Neural cell (in vitro differentiated cells): Measurements from ENCODE around the gene RAD9A.

Experiments
- EP300 ChIP-seq: fragments of 450-650 bp; conservative IDR thresholded peaks from 2 replicates; pipeline ENCODE4 v1.6.1; 2014; ENCODE audit warnings: antibody characterized with exemption, mild to moderate bottlenecking, moderate library complexity; ENCODE audit not compliant: poor library complexity, severe bottlenecking
- EZH2 ChIP-seq: fragments of 200-600, 300-800 bp; shearing (Covaris generic), sonication (generic); IDR thresholded peaks from 2 replicates; pipeline ENCODE4 v1.6.1; 2014; ENCODE audit warnings: antibody characterized with exemption, low read length, borderline replicate concordance, mild to moderate bottlenecking; ENCODE audit not compliant: insufficient read depth, poor library complexity, severe bottlenecking
- MXI1 ChIP-seq: fragments of 450-650 bp; conservative IDR thresholded peaks from 2 replicates; pipeline ENCODE4 v1.6.1; 2014; ENCODE audit warnings: antibody characterized with exemption, mild to moderate bottlenecking; ENCODE audit not compliant: poor library complexity, severe bottlenecking
- POLR2AphosphoS5 ChIP-seq: IDR thresholded peaks from 2 replicates; pipeline ENCODE4 v1.6.1; 2012
- SMC3 ChIP-seq: fragments of 450-650 bp; conservative IDR thresholded peaks from 2 replicates; pipeline ENCODE4 v1.6.1; 2014; ENCODE audit warnings: antibody characterized with exemption, mild to moderate bottlenecking, moderate library complexity; ENCODE audit not compliant: poor library complexity
- TF ChIP-seq, protein P1 (sequence below): fragments of 450-650 bp; IDR thresholded peaks from 2 replicates; pipeline ENCODE4 v1.5.1; 2014; ENCODE audit warnings: antibody characterized with exemption, mild to moderate bottlenecking, moderate library complexity; ENCODE audit not compliant: poor library complexity, severe bottlenecking
- TF ChIP-seq, protein P2 (sequence below): IDR thresholded peaks from 2 replicates; pipeline ENCODE4 v1.6.1; 2012; ENCODE audit warnings: borderline replicate concordance

DNA sequence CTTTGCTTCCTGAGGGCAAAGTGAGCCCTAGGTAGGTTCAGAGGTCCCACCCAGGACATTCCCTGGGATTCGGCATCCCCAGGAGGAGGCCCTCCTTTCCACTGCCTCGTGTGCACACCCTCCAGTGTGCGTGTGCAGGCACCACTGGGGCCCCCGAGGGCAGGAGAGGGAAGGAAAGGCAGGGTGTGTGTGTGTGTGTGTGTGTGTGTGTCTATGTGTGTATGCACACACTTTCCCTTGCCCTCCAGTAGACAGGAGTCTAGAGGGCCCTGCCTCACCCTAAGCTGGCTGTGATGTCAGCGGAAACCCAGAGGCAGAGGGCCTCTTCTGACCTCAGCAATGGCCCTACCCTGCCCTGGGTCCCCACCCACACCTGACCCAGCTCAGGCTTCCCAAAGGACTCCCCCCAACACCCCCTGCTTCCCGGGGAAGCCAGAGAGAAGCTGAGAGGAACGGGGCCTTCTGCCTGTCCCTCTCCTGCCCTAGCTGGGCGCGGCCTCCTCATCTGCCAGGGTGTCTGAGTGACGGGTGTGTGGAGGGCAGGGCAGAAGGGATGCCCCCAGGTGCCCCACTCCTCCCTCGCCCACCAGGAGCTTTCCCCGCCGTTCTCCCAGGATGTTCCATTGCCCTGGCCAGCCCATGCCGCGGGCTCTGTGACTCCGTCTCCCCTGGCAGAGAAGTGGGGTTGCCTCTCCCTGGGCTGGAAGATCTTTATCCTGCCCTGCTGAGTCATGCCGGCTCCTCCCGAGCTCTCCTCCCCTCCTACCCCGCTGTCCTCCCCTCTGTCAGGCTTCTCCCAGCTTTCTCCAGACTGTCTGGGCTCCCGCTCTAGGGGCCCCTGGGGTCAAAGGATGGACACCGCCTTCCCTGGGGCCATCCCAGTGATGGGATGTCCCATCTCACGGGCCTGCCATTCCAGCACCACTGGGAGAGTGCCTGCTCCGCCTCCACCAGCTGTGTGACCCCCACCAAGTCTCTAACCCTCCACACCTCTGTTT is 12.4 kb upstream of the RAD9A start:
- TF ChIP-seq EP300 (no peak), SMC3 (no peak), EZH2 (no peak), MXI1 (no peak), POLR2AphosphoS5 (no peak)
- TF ChIP-seq, protein P1, sequence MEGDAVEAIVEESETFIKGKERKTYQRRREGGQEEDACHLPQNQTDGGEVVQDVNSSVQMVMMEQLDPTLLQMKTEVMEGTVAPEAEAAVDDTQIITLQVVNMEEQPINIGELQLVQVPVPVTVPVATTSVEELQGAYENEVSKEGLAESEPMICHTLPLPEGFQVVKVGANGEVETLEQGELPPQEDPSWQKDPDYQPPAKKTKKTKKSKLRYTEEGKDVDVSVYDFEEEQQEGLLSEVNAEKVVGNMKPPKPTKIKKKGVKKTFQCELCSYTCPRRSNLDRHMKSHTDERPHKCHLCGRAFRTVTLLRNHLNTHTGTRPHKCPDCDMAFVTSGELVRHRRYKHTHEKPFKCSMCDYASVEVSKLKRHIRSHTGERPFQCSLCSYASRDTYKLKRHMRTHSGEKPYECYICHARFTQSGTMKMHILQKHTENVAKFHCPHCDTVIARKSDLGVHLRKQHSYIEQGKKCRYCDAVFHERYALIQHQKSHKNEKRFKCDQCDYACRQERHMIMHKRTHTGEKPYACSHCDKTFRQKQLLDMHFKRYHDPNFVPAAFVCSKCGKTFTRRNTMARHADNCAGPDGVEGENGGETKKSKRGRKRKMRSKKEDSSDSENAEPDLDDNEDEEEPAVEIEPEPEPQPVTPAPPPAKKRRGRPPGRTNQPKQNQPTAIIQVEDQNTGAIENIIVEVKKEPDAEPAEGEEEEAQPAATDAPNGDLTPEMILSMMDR, result no peak
- TF ChIP-seq, protein P2, sequence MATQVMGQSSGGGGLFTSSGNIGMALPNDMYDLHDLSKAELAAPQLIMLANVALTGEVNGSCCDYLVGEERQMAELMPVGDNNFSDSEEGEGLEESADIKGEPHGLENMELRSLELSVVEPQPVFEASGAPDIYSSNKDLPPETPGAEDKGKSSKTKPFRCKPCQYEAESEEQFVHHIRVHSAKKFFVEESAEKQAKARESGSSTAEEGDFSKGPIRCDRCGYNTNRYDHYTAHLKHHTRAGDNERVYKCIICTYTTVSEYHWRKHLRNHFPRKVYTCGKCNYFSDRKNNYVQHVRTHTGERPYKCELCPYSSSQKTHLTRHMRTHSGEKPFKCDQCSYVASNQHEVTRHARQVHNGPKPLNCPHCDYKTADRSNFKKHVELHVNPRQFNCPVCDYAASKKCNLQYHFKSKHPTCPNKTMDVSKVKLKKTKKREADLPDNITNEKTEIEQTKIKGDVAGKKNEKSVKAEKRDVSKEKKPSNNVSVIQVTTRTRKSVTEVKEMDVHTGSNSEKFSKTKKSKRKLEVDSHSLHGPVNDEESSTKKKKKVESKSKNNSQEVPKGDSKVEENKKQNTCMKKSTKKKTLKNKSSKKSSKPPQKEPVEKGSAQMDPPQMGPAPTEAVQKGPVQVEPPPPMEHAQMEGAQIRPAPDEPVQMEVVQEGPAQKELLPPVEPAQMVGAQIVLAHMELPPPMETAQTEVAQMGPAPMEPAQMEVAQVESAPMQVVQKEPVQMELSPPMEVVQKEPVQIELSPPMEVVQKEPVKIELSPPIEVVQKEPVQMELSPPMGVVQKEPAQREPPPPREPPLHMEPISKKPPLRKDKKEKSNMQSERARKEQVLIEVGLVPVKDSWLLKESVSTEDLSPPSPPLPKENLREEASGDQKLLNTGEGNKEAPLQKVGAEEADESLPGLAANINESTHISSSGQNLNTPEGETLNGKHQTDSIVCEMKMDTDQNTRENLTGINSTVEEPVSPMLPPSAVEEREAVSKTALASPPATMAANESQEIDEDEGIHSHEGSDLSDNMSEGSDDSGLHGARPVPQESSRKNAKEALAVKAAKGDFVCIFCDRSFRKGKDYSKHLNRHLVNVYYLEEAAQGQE, result no peak
